Tibial artery (tissue), 4 donors: ENCODE data around the gene FAM3B.
A peak's percentile ranks its signal among the peaks of the same experiment; 100 is the strongest.

Experiments
- DNase-seq, 2 donors: peaks; one replicate each; pipeline ENCODE4 v3.0.0-alpha.2; 2019
- H3K27ac ChIP-seq, 2 donors: fragments of 200-600 bp; sonication (generic) in 1 of 2; 1 replicate in 1 of 2; 2 replicates in 1 of 2; pipeline ENCODE4 v1.5.1; 2018 to 2019; ENCODE audit warnings: mild to moderate bottlenecking in 1 of 2
- H3K27me3 ChIP-seq, 2 donors: fragments of 200-600 bp; sonication (generic) in 1 of 2; one replicate each; pipeline versions ENCODE4 v1.5.1 to v1.6.0; 2016 to 2019
- H3K36me3 ChIP-seq, 3 donors: fragments of 200-600 bp; sonication (generic) in 2 of 3; one replicate each; pipeline ENCODE4 v1.5.1; 2016 to 2019; ENCODE audit warnings: mild to moderate bottlenecking in 2 of 3
- H3K4me1 ChIP-seq, 4 donors: fragments of 200-600 bp; sonication (generic) in 2 of 4; 1 replicate in 3 of 4; 2 replicates in 1 of 4; pipeline ENCODE4 v1.5.1; 2016 to 2019
- H3K4me3 ChIP-seq, 2 donors: fragments of 200-600 bp; sonication (generic) in 1 of 2; 1 replicate in 1 of 2; 2 replicates in 1 of 2; pipeline ENCODE4 v1.5.1; 2018 to 2019; ENCODE audit warnings: mild to moderate bottlenecking in 2 of 2
- H3K9me3 ChIP-seq, 3 donors: fragments of 200-600 bp; sonication (generic) in 1 of 3; one replicate each; pipeline ENCODE4 v1.5.1; 2016 to 2019
- CTCF ChIP-seq, 2 experiments: fragments of 200-600 bp in 1 of 2; fragments of 450-650 bp in 1 of 2; IDR thresholded peaks; one replicate each; pipeline ENCODE4 v1.5.1; 2017 to 2019; ENCODE audit warnings: antibody characterized with exemption in 2 of 2, mild to moderate bottlenecking in 1 of 2, moderate library complexity in 1 of 2
- intact Hi-C: fragments of 100-400 bp; cut with DNase I; formaldehyde crosslinking; loops from one replicate; pipeline ENCODE4 v1.15.0; 2023; ENCODE audit warnings: low total_unique reads

The FAM3B gene

GRCh38 chr21:41398251-41398650, 81.7 kb downstream of the FAM3B start:
- peaks cover 0 to 9% (median 0%) of the 10 kb centered on the region in 3 donors for H3K36me3 ChIP-seq
- TF ChIP-seq CTCF (IDR thresholded peaks at IDR 0.05) = no peak
- no peaks in the 10 kb centered on the region for H3K27me3 ChIP-seq
- no peak overlapping the region for H3K4me3 ChIP-seq
- H3K27ac ChIP-seq = no peak overlapping the region
- intact Hi-C loops = no loop called here
- no peaks in the 10 kb centered on the region for H3K9me3 ChIP-seq
- no peaks in the 10 kb centered on the region for H3K4me1 ChIP-seq
- no peak for DNase-seq

DNA sequence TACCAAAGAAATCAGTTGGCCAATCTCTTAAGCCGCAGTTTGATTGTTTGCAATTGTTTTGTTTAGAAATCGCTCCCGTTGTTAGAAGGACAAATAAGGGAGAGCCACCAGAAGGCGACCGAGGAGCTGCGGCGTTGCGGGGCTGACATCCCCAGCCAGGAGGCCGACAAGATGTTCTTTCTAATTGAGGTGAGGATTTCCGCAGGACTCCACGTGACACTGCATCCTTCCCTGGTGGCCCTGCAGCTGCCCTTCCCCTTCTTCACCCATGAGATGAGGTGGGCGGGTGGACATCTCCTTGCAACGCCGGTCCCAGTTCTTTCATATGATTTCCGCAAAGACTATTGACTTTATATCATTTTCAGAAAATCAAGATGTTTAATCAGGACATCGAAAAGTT, 82.2 kb downstream of the FAM3B start:
- Histone ChIP-seq H3K27ac (no peak overlapping the region), H3K27me3 (no peaks in the 10 kb centered on the region), H3K4me1 (no peaks in the 10 kb centered on the region), H3K4me3 (no peak overlapping the region), H3K36me3 (peaks cover 0 to 9% (median 0%) of the 10 kb centered on the region in 3 donors), H3K9me3 (no peaks in the 10 kb centered on the region)
- TF ChIP-seq CTCF (IDR thresholded peaks at IDR 0.05) = no peak
- intact Hi-C loops = no loop called here
- peak in 1 of 2 donors; percentile 28 for DNase-seq

GRCh38 chr21:41399246-41399800, 82.7 kb downstream of the FAM3B start:
- TF ChIP-seq CTCF (IDR thresholded peaks at IDR 0.05) = no peak
- no peak overlapping the region for H3K27ac ChIP-seq
- intact Hi-C loops = no loop called here
- H3K27me3 ChIP-seq = no peaks in the 10 kb centered on the region
- peak in 1 of 2 donors; percentile 21 for DNase-seq
- no peaks in the 10 kb centered on the region for H3K4me1 ChIP-seq
- peaks cover 0 to 9% (median 0%) of the 10 kb centered on the region in 3 donors for H3K36me3 ChIP-seq
- no peaks in the 10 kb centered on the region for H3K9me3 ChIP-seq
- H3K4me3 ChIP-seq = no peak overlapping the region

DNA sequence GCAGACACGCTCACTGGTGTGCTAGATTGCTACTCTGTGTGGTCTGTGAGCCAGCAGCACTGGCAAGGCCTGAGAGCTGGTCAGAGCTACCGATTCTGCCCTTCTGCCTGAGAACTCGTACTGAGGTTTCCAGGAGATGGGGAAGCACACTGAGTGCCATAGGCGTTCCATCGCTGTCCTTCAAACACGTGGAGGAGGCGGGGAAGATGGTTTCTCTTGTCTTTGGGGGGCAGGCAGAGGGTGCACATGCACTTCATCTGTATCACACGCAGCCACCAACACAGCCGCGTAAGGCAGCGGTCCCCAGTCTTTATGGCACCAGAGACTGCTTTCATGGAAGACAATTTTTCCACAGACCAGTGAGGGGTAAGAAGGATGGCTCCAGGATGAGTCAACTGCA, 85.6 kb downstream of the FAM3B start:
- Histone ChIP-seq H3K4me1 (no peaks in the 10 kb centered on the region), H3K27me3 (no peaks in the 10 kb centered on the region), H3K9me3 (no peaks in the 10 kb centered on the region), H3K4me3 (no peak overlapping the region), H3K27ac (no peak overlapping the region), H3K36me3 (peaks cover 0 to 10% (median under 1%) of the 10 kb centered on the region in 3 donors)
- intact Hi-C loops = no loop called here
- peak in 1 of 2 donors; percentile 35 for DNase-seq
- TF ChIP-seq CTCF (IDR thresholded peaks at IDR 0.05) = no peak

DNA sequence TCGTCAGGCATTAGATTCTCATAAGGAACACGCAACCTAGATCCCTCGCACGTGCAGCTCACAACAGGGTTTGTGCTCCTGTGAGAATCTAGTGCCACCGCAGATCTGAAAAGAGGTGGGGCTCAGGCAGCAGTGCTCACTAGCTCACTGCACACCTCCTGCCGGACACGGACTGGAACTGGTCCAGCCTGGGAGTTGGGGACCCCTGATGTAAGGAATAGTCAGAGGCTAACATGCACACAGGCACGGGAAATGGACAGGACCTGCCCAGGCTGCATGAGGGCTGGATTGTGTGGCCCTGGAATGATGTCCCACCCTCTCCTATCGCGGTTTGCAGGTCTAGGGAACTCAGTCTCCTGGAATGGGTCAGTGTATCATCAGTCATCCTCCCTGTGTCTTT, 86.2 kb downstream of the FAM3B start:
- peak in 1 of 2 donors; percentile 34 for DNase-seq
- Histone ChIP-seq H3K4me3 (no peak overlapping the region), H3K9me3 (no peaks in the 10 kb centered on the region), H3K36me3 (peaks cover 0 to 16% (median 6%) of the 10 kb centered on the region in 3 donors), H3K4me1 (no peaks in the 10 kb centered on the region), H3K27me3 (no peaks in the 10 kb centered on the region), H3K27ac (no peak overlapping the region)
- intact Hi-C loops = no loop called here
- no peak for TF ChIP-seq CTCF (IDR thresholded peaks at IDR 0.05)

DNA sequence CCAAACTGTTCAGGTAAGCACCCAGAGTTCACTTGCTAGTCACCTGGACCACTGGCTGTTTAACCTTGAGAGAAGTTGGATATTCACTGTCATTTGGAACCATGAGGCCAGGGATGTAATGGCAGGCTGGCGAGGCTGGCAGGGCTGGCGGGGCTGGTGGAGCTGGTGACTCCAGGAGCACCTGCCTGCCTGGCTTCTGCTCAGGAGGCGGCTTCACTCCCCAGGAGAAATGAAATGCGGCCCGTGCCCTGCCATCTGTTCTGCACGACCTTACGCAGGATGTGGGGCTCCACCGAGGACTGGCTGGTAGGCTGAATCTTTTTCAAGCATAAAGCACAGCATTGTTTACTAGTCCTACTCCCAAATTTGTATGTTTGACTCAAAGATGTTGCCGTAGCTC, 86.7 kb downstream of the FAM3B start:
- no peaks in the 10 kb centered on the region for H3K4me1 ChIP-seq
- DNase-seq = peak in 1 of 2 donors; percentile 49
- H3K27me3 ChIP-seq = no peaks in the 10 kb centered on the region
- TF ChIP-seq CTCF (IDR thresholded peaks at IDR 0.05) = no peak
- H3K4me3 ChIP-seq = no peak overlapping the region
- peaks cover 2 to 18% (median 12%) of the 10 kb centered on the region in 3 donors for H3K36me3 ChIP-seq
- intact Hi-C loops = no loop called here
- H3K27ac ChIP-seq = no peak overlapping the region
- H3K9me3 ChIP-seq = no peaks in the 10 kb centered on the region
